GM13977 (cell line): ENCODE measurements around the gene OR4X1.
"Not testable (repeated sequence)": the region's sequence is repeated elsewhere in the genome, so short reads cannot be mapped to it uniquely, and the experiment has no call there.

Source experiments
- DNase-seq: peaks from one replicate; pipeline ENCODE4 v3.0.0; 2012; ENCODE audit warnings: low spot score
- CTCF ChIP-seq: IDR thresholded peaks from 2 replicates; pipeline ENCODE4 v1.5.1; 2012; ENCODE audit warnings: mild to moderate bottlenecking, control low read depth; ENCODE audit not compliant: insufficient read depth; ENCODE audit errors: extremely low read depth, missing control alignments
- in situ Hi-C: fragments of 300-500 bp; cut with MboI; formaldehyde crosslinking; loops from one replicate; pipeline ENCODE4 v1.12.0; 2022; ENCODE audit warnings: low sequenced_read_pairs, low pct_unique_long_range_greater_than_20kb, mixed read lengths, inconsistent platforms; ENCODE audit not compliant: unreplicated experiment

OR4X1 gene

DNA sequence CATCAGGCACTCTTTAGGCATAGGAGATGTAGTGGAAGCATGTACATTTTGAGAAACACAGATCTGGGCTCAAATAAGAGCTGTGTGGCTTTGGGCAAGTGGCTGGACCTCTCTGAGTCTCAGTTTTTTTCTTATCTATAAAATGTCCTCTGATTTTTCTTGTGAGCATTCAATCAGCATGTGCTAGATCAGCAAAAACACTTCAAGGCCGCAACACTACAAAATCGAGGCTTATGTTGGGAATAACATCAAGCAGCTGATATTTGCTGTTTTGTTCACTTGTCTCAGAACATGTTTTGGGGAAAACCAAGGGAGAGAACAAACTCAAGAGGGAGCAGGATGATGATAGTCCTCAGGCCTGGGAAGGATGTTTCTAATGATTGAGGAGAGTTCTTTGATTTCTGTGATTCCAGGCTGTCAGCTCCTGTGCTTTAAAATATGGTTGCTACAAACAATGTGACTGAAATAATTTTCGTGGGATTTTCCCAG is at the start of gene OR4X1:
OR4X1 (plus strand) TSS at position 439 of the 489 bp plus-strand sequence; CDS start at position 439, 0 bp downstream.
- in situ Hi-C loops = no loop called here
- DNase-seq = no peak
- TF ChIP-seq CTCF = no peak

GRCh38 chr11:48216510-48216909 is 47.2 kb upstream of the OR4X1 start, which contains the start of gene OR4B1:
Gene OR4B1 (plus strand): TSS chr11:48216810. CDS start chr11:48216810, 0 bp downstream.
- TF ChIP-seq CTCF = no peak
- in situ Hi-C loops = no loop called here
- no peak for DNase-seq

DNA sequence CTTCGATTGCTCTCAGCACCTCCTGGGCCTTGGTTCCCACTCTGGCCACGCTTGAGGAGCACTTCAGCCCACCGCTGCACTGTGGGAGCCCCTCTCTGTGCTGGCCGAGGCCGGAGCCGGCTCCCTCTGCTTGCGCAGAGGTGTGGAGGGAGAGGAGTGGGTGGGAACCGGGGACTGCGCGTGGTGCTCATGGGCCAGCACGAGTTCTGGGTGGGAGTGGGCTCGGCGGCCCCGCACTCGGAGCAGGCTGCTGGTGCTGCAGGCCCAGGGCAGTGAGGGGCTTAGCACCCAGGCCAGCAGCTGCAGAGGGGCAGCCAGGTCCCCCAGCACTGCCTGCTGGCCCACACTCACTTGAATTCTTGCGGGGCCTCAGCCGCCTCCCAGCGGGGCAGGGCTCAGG is 34.9 kb upstream of the OR4X1 start:
- no peak for TF ChIP-seq CTCF
- in situ Hi-C loops = no loop called here
- no peak for DNase-seq

GRCh38 chr11:48230057-48230456 is 33.6 kb upstream of the OR4X1 start:
- DNase-seq, in situ Hi-C loops: not testable (repeated sequence)

DNA sequence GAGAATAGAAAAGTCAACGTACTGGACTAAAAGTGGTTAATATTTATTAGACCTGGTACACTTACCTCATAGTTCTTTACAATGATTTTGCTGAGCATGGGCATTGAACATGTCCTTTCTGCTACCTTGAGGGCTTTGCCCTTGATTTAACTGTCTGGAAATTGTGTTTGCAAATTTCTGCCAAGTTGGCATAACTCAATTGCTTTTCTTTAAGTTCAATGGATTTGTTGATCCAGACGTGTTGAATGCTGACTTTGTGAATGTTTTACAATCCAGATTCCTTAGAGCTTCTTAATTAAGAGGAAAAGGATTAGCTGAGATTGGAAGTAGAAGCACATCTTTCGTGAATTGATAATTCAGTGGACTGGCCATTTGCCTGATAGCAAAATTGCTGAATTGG is 25.9 kb upstream of the OR4X1 start:
- no peak for DNase-seq
- in situ Hi-C loops = no loop called here
- no peak for TF ChIP-seq CTCF

DNA sequence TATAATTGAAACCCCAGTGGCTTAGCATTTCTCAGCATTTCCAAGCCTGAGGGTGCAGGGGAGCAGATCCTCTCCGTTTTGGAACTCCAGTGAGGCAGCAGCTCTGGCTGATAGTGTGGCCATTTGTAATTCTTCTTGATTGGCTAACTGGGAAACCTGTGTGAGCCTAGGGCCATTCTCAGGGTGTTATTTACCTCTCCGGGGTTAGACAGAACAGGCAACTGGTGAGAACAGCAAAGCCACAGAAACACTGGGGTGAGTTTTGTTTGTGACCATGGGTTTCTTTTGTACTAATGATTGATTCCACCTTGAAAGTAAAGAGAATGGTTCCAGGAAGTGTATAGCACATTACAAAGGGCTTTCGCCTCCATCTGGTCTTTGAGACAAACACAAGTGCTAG is 21.2 kb upstream of the OR4X1 start:
- in situ Hi-C loops = no loop called here
- no peak for TF ChIP-seq CTCF
- no peak for DNase-seq

GRCh38 chr11:48244804-48245203 is 18.9 kb upstream of the OR4X1 start, which contains the start of gene OR4X2:
Gene OR4X2 (plus strand): TSS chr11:48245104. CDS start chr11:48245104, 0 bp downstream.
- no peak for DNase-seq
- TF ChIP-seq CTCF = no peak
- in situ Hi-C loops = no loop called here
